NCI-H748 (cell line): ENCODE data around the gene ZCCHC14.
A peak's percentile ranks its signal among the peaks of the same experiment; 100 is the strongest.
"Not testable (repeated sequence)": the region's sequence is repeated elsewhere in the genome, so short reads cannot be mapped to it uniquely, and the experiment has no call there.

Experiments used
- DNase-seq: peaks from one replicate; lab custom pipeline; 2025; ENCODE audit not compliant: unreplicated experiment; lab: John Stamatoyannopoulos, UW

ZCCHC14 gene

GRCh38 chr16:87497767-87498290 is 5.0 kb upstream of the ZCCHC14 start:
- not testable (repeated sequence) for DNase-seq

GRCh38 chr16:87497023-87497766 is 4.4 kb upstream of the ZCCHC14 start:
- not testable (repeated sequence) for DNase-seq

- DNase-seq = no peak
Observed at GRCh38 chr16:87496447-87496801, 3.6 kb upstream of the ZCCHC14 start.

- no peak for DNase-seq
Observed at GRCh38 chr16:87495578-87496446, 3.0 kb upstream of the ZCCHC14 start.

- peak; percentile 11 for DNase-seq
Observed at GRCh38 chr16:87493608-87494280, 920 bp upstream of the ZCCHC14 start.

GRCh38 chr16:87492291-87492630 is 563 bp downstream of the ZCCHC14 start:
- no peak for DNase-seq

GRCh38 chr16:87491522-87492290 is 1.1 kb downstream of the ZCCHC14 start:
- DNase-seq = peak; percentile 30

GRCh38 chr16:87490799-87491521 is 1.9 kb downstream of the ZCCHC14 start:
- peak; percentile 25 for DNase-seq

GRCh38 chr16:87490096-87490798 is 2.6 kb downstream of the ZCCHC14 start:
- no peak for DNase-seq

- no peak for DNase-seq
Observed at GRCh38 chr16:87489434-87490045, 3.3 kb downstream of the ZCCHC14 start.

- not testable (repeated sequence) for DNase-seq
Observed at GRCh38 chr16:87488960-87489359, 3.9 kb downstream of the ZCCHC14 start.

GRCh38 chr16:87487361-87487924 is 5.4 kb downstream of the ZCCHC14 start:
- peak; percentile 86 for DNase-seq

- no peak for DNase-seq
Observed at GRCh38 chr16:87486713-87487247, 6.0 kb downstream of the ZCCHC14 start.

GRCh38 chr16:87486282-87486681 is 6.5 kb downstream of the ZCCHC14 start:
- DNase-seq = no peak

- DNase-seq = not testable (repeated sequence)
Observed at GRCh38 chr16:87485792-87486191, 7.0 kb downstream of the ZCCHC14 start.

GRCh38 chr16:87484487-87485331 is 8.1 kb downstream of the ZCCHC14 start:
- DNase-seq = no peak

GRCh38 chr16:87483481-87483880 is 9.3 kb downstream of the ZCCHC14 start:
- DNase-seq = no peak
